Measurements from ENCODE around the gene ELP2. TPM values are rescaled to one million over a fixed set of nuclear protein-coding genes. Genes with fewer than 3 reads are reported as not detected.

ELP2 gene
- total RNA-seq, 1 experiment from 2014 or later: 137 TPM

DNA sequence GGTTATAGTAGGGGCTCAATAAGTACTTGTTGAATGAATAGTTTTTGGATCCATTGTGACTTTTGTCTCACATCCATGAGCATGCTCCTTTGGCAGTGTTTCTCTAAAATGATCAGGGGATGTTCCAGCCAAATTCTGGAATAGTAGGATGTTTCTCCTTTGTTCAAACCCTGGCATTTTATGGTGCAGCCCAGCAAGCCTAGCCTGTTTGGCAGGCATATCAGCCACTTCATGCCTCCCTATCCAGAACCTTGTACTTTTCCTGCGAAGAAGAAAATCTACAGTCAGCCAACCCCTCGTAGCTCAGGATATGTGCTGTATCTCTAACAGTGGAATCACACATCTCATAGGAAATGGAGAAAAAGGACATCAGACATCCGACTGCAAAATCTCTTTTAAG lies 35.3 kb upstream of the ELP2 start:
- Histone ChIP-seq H3K9ac (ENCODE audit: extremely low read depth, insufficient read length, low read length) (no peak overlapping the region), H4K5ac (ENCODE audit: insufficient read length, low read depth, low read length) (no peak overlapping the region), H2BK12ac (ENCODE audit: insufficient read length, low read depth, low read length) (no peak overlapping the region), H3K4me2 (ENCODE audit: insufficient read depth, insufficient read length, low read length) (no peak overlapping the region), H3K27me3 (ENCODE audit: insufficient read depth, low read length) (no peaks in the 10 kb centered on the region), H3T11ph (ENCODE audit: low read length) (no peak overlapping the region), H3K79me2 (ENCODE audit: insufficient read depth, low read length) (no peaks in the 10 kb centered on the region), H2BK20ac (ENCODE audit: low read depth, low read length, poor library complexity, severe bottlenecking) (no peak overlapping the region), H3K23ac (ENCODE audit: insufficient read length, low read depth, low read length) (no peak overlapping the region), H3K4me1 (ENCODE audit: insufficient read depth, low read length) (no peaks in the 10 kb centered on the region), H2AK5ac (ENCODE audit: insufficient read length, low read length) (no peak overlapping the region), H4K20me1 (ENCODE audit: control insufficient read depth, insufficient read depth, insufficient read length) (no peaks in the 10 kb centered on the region), H2AFZ (ENCODE audit: low read length) (no peak overlapping the region), H4K8ac (replicated peaks; ENCODE audit: insufficient read length, low read depth, low read length) (no peak overlapping the region), H3K9me3 (ENCODE audit: control insufficient read depth, low read depth, low read length) (no peaks in the 10 kb centered on the region), H2BK15ac (ENCODE audit: low read depth, low read length) (no peak overlapping the region), H3K18ac (ENCODE audit: insufficient read length, low read depth, low read length) (no peak overlapping the region), H3K27ac (ENCODE audit: insufficient read length, low read depth, low read length) (no peak overlapping the region), H3K14ac (ENCODE audit: insufficient read depth, low read length) (no peak overlapping the region), H3K4ac (ENCODE audit: low read depth, low read length) (no peak overlapping the region), H3K23me2 (ENCODE audit: insufficient read length, low read depth, low read length, poor library complexity, severe bottlenecking) (no peaks in the 10 kb centered on the region), H3K56ac (ENCODE audit: insufficient read length, low read depth, low read length) (no peak overlapping the region), H2BK120ac (ENCODE audit: low read depth, low read length, poor library complexity, severe bottlenecking) (no peak overlapping the region), H4K91ac (ENCODE audit: insufficient read length, low read depth, low read length) (no peak overlapping the region), H2BK5ac (ENCODE audit: insufficient read length, low read length) (no peak overlapping the region), H3K79me1 (ENCODE audit: insufficient read depth, low read depth, low read length, poor library complexity, severe bottlenecking) (no peaks in the 10 kb centered on the region)
- DNase-seq: no peak
- peaks cover under 1% of the 10 kb centered on the region; the same call in 1 of the 2 replicates for H3K27me3 Mint-ChIP-seq (ENCODE audit: low read depth)
- no peak overlapping the region for H3K4me3 Mint-ChIP-seq
- WGBS (ENCODE audit: extremely low coverage, insufficient read length, low lambda C conversion rate): no CpG with 5 or more reads among the region's 3 CpGs
- TF ChIP-seq, protein P1, sequence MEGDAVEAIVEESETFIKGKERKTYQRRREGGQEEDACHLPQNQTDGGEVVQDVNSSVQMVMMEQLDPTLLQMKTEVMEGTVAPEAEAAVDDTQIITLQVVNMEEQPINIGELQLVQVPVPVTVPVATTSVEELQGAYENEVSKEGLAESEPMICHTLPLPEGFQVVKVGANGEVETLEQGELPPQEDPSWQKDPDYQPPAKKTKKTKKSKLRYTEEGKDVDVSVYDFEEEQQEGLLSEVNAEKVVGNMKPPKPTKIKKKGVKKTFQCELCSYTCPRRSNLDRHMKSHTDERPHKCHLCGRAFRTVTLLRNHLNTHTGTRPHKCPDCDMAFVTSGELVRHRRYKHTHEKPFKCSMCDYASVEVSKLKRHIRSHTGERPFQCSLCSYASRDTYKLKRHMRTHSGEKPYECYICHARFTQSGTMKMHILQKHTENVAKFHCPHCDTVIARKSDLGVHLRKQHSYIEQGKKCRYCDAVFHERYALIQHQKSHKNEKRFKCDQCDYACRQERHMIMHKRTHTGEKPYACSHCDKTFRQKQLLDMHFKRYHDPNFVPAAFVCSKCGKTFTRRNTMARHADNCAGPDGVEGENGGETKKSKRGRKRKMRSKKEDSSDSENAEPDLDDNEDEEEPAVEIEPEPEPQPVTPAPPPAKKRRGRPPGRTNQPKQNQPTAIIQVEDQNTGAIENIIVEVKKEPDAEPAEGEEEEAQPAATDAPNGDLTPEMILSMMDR (conservative IDR thresholded peaks at IDR 0.05): no peak
- no peak overlapping the region for H3K27ac Mint-ChIP-seq
- H3K36me3 Mint-ChIP-seq (ENCODE audit: insufficient read depth in 1 of 3, low read depth in 3 of 3): no peaks in the 10 kb centered on the region
- H3K9me3 Mint-ChIP-seq: no peaks in the 10 kb centered on the region
- no peaks in the 10 kb centered on the region for H3K4me1 Mint-ChIP-seq
